Liver (tissue), 9 donors: ENCODE data around the gene SELENOO. TPM values are rescaled to one million over a fixed set of nuclear protein-coding genes. Genes with fewer than 3 reads are reported as not detected.

Experiments
- DNase-seq: peaks from one replicate; pipeline ENCODE4 v3.0.0-alpha.2; 2017; ENCODE audit warnings: low spot score
- H3K27ac ChIP-seq, 2 donors: one replicate each; pipeline ENCODE4 v1.7.0; 2013; ENCODE audit warnings: inconsistent platforms in 2 of 2, low read length in 2 of 2, control low read depth in 1 of 2, low read depth in 1 of 2, mild to moderate bottlenecking in 1 of 2
- H3K27me3 ChIP-seq, 4 donors: one replicate each; pipeline versions ENCODE4 v1.6.1 to v1.7.0; 2013; ENCODE audit warnings: low read length in 3 of 4, inconsistent platforms in 1 of 4, mild to moderate bottlenecking in 1 of 4, moderate library complexity in 1 of 4; ENCODE audit not compliant: control insufficient read depth in 4 of 4, insufficient read depth in 4 of 4
- H3K36me3 ChIP-seq, 4 donors: one replicate each; pipeline versions ENCODE4 v1.6.1 to v1.7.0; 2013; ENCODE audit warnings: low read length in 3 of 4, mild to moderate bottlenecking in 3 of 4, low read depth in 1 of 4, moderate library complexity in 1 of 4; ENCODE audit not compliant: control insufficient read depth in 4 of 4, insufficient read depth in 3 of 4
- H3K4me1 ChIP-seq, 4 donors: one replicate each; pipeline versions ENCODE4 v1.6.1 to v1.7.0; 2013; ENCODE audit warnings: low read length in 3 of 4, mild to moderate bottlenecking in 3 of 4, moderate library complexity in 1 of 4; ENCODE audit not compliant: control insufficient read depth in 4 of 4, insufficient read depth in 4 of 4
- H3K4me3 ChIP-seq, 3 donors: one replicate each; pipeline versions ENCODE4 v1.6.1 to v1.7.0; 2013; ENCODE audit warnings: low read length in 3 of 3, control low read depth in 1 of 3, low read depth in 1 of 3, mild to moderate bottlenecking in 1 of 3
- H3K9ac ChIP-seq, 2 donors: one replicate each; pipeline ENCODE4 v1.7.0; 2013; ENCODE audit warnings: low read length in 2 of 2, mild to moderate bottlenecking in 2 of 2, moderate library complexity in 2 of 2, control low read depth in 1 of 2, low read depth in 1 of 2
- H3K9me3 ChIP-seq, 4 donors: one replicate each; pipeline versions ENCODE4 v1.6.1 to v1.7.0; 2013; ENCODE audit warnings: low read length in 3 of 4; ENCODE audit not compliant: control insufficient read depth in 4 of 4
- ATF3 ChIP-seq: IDR thresholded peaks from 2 replicates; pipeline ENCODE4 v1.6.1; 2016; ENCODE audit warnings: antibody characterized with exemption
- EGR1 ChIP-seq, 2 donors: IDR thresholded peaks; 2 replicates each; pipeline ENCODE4 v1.6.1; 2016 to 2018; ENCODE audit warnings: antibody characterized with exemption in 2 of 2, low read depth in 2 of 2
- FOXA1 ChIP-seq: IDR thresholded peaks from 2 replicates; pipeline ENCODE4 v1.6.1; 2016; ENCODE audit warnings: antibody characterized with exemption
- FOXA2 ChIP-seq: IDR thresholded peaks from 2 replicates; pipeline ENCODE4 v1.6.1; 2016; ENCODE audit warnings: antibody characterized with exemption
- GABPA ChIP-seq, 2 donors: IDR thresholded peaks in 1 of 2; conservative IDR thresholded peaks in 1 of 2; 2 replicates each; pipeline ENCODE4 v1.6.1; 2016; ENCODE audit warnings: antibody characterized with exemption in 2 of 2, mild to moderate bottlenecking in 1 of 2, moderate library complexity in 1 of 2
- HNF4A ChIP-seq, 2 donors: conservative IDR thresholded peaks; 2 replicates each; pipeline ENCODE4 v1.6.1; 2016; ENCODE audit warnings: antibody characterized with exemption in 2 of 2, mild to moderate bottlenecking in 2 of 2
- HNF4G ChIP-seq: IDR thresholded peaks from 2 replicates; pipeline ENCODE4 v1.6.1; 2016; ENCODE audit warnings: antibody characterized with exemption
- JUND ChIP-seq, 2 donors: IDR thresholded peaks; 2 replicates each; pipeline ENCODE4 v1.6.1; 2016; ENCODE audit warnings: antibody characterized with exemption in 2 of 2
- MAX ChIP-seq: IDR thresholded peaks from 2 replicates; pipeline ENCODE4 v1.6.1; 2016; ENCODE audit warnings: antibody characterized with exemption
- NR2F2 ChIP-seq: IDR thresholded peaks from 2 replicates; pipeline ENCODE4 v1.6.1; 2016; ENCODE audit warnings: antibody characterized with exemption
- RAD21 ChIP-seq, 2 donors: IDR thresholded peaks; 2 replicates each; pipeline ENCODE4 v1.6.1; 2016; ENCODE audit warnings: antibody characterized with exemption in 2 of 2, mild to moderate bottlenecking in 2 of 2
- RXRA ChIP-seq, 2 donors: IDR thresholded peaks; 2 replicates each; pipeline ENCODE4 v1.6.1; 2017 to 2018; ENCODE audit warnings: antibody characterized with exemption in 2 of 2, mild to moderate bottlenecking in 1 of 2
- SP1 ChIP-seq: IDR thresholded peaks from 2 replicates; pipeline ENCODE4 v1.6.1; 2018; ENCODE audit warnings: antibody characterized with exemption, mild to moderate bottlenecking
- TAF1 ChIP-seq: conservative IDR thresholded peaks from 2 replicates; pipeline ENCODE4 v1.6.1; 2016; ENCODE audit warnings: antibody characterized with exemption, mild to moderate bottlenecking
- YY1 ChIP-seq: IDR thresholded peaks from 2 replicates; pipeline ENCODE4 v1.6.1; 2016; ENCODE audit warnings: antibody characterized with exemption, mild to moderate bottlenecking
- WGBS: extraction: QIAGEN DNeasy Blood & Tissue Kit; methylation state at CpG from one replicate; pipeline ENCODE4 v1.1.7; 2013; 5-methylcytosine and 5-hydroxymethylcytosine counted together
- polyA plus RNA-seq, 2 donors: library from polyadenylated mRNA; stranded (reverse) in 1 of 2; unstranded in 1 of 2; fragments of 200-250 nt in 1 of 2; fragments of >200 nt in 1 of 2; fragmentation: Nextera tagmentation in 1 of 2; extraction: Ambion mirVana in 1 of 2; gene quantifications; one replicate each; pipeline versions ENCODE4 v1.2.1 to v1.2.3, GENCODE V29; 2013 to 2015
- total RNA-seq, 2 donors: library from RNA; depleted of rRNA; stranded (reverse); fragments of >200 nt; gene quantifications; one replicate each; pipeline ENCODE4 v1.2.3, GENCODE V29; 2014
- TF ChIP-seq, protein P1 (sequence below): fragments of 150-350 bp; IDR thresholded peaks from 2 replicates; pipeline ENCODE4 v1.5.1; 2017; ENCODE audit warnings: improper control_type of control experiment, low read depth, low read length; ENCODE audit not compliant: missing input control
- TF ChIP-seq, protein P2 (sequence below): IDR thresholded peaks from 2 replicates; pipeline ENCODE4 v1.6.1; 2016; ENCODE audit warnings: antibody characterized with exemption, mild to moderate bottlenecking
- donor health status: healthy.
- donor health status: healthy.
- donor health status: healthy.
- donor health status: healthy.
- donor health status: healthy.

The SELENOO gene
- total and polyA plus RNA-seq, 4 donors = 16.4 to 59.2 (median 42.2) TPM

- WGBS = 73% methylated on average over 31 of the region's 31 CpGs
- TF ChIP-seq, protein P1, sequence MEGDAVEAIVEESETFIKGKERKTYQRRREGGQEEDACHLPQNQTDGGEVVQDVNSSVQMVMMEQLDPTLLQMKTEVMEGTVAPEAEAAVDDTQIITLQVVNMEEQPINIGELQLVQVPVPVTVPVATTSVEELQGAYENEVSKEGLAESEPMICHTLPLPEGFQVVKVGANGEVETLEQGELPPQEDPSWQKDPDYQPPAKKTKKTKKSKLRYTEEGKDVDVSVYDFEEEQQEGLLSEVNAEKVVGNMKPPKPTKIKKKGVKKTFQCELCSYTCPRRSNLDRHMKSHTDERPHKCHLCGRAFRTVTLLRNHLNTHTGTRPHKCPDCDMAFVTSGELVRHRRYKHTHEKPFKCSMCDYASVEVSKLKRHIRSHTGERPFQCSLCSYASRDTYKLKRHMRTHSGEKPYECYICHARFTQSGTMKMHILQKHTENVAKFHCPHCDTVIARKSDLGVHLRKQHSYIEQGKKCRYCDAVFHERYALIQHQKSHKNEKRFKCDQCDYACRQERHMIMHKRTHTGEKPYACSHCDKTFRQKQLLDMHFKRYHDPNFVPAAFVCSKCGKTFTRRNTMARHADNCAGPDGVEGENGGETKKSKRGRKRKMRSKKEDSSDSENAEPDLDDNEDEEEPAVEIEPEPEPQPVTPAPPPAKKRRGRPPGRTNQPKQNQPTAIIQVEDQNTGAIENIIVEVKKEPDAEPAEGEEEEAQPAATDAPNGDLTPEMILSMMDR = no peak
- no peak for TF ChIP-seq JUND (IDR thresholded peaks at IDR 0.05)
- H3K36me3 ChIP-seq = peaks cover 15 to 47% (median 26%) of the 10 kb centered on the region in 4 donors
- H3K9me3 ChIP-seq = no peaks in the 10 kb centered on the region
- H3K9ac ChIP-seq = no peak overlapping the region
- DNase-seq = no peak
- H3K4me3 ChIP-seq = no peak overlapping the region
- no peak overlapping the region for H3K27ac ChIP-seq
- H3K27me3 ChIP-seq = no peaks in the 10 kb centered on the region
- peaks cover 5 to 63% (median 43%) of the 10 kb centered on the region in 4 donors for H3K4me1 ChIP-seq
These were observed 8.4 kb downstream of the SELENOO start for GRCh38 chr22:50208939-50209892.

- peak; percentile 67 for DNase-seq
- no peak overlapping the region for H3K27ac ChIP-seq
- TF ChIP-seq HNF4A (conservative IDR thresholded peaks at IDR 0.05) = no peak
- TF ChIP-seq SP1 = no peak
- TF ChIP-seq FOXA2 = no peak
- no peak for TF ChIP-seq JUND (IDR thresholded peaks at IDR 0.05)
- no peak for TF ChIP-seq YY1
- TF ChIP-seq FOXA1 = no peak
- TF ChIP-seq RAD21 (IDR thresholded peaks at IDR 0.05) = peak; percentile 77 to 88
- no peak for TF ChIP-seq RXRA (IDR thresholded peaks at IDR 0.05)
- no peak for TF ChIP-seq EGR1 (IDR thresholded peaks at IDR 0.05; ENCODE audit: low read depth in 2 of 2)
- TF ChIP-seq, protein P1 = peak; percentile 76
- TF ChIP-seq ATF3 = no peak
- TF ChIP-seq MAX = no peak
- no peak for TF ChIP-seq NR2F2
- TF ChIP-seq HNF4G = no peak
- TF ChIP-seq, protein P2, sequence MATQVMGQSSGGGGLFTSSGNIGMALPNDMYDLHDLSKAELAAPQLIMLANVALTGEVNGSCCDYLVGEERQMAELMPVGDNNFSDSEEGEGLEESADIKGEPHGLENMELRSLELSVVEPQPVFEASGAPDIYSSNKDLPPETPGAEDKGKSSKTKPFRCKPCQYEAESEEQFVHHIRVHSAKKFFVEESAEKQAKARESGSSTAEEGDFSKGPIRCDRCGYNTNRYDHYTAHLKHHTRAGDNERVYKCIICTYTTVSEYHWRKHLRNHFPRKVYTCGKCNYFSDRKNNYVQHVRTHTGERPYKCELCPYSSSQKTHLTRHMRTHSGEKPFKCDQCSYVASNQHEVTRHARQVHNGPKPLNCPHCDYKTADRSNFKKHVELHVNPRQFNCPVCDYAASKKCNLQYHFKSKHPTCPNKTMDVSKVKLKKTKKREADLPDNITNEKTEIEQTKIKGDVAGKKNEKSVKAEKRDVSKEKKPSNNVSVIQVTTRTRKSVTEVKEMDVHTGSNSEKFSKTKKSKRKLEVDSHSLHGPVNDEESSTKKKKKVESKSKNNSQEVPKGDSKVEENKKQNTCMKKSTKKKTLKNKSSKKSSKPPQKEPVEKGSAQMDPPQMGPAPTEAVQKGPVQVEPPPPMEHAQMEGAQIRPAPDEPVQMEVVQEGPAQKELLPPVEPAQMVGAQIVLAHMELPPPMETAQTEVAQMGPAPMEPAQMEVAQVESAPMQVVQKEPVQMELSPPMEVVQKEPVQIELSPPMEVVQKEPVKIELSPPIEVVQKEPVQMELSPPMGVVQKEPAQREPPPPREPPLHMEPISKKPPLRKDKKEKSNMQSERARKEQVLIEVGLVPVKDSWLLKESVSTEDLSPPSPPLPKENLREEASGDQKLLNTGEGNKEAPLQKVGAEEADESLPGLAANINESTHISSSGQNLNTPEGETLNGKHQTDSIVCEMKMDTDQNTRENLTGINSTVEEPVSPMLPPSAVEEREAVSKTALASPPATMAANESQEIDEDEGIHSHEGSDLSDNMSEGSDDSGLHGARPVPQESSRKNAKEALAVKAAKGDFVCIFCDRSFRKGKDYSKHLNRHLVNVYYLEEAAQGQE = no peak
- no peak for TF ChIP-seq TAF1
- TF ChIP-seq GABPA (IDR thresholded peaks at IDR 0.05 in 1 of 2, conservative IDR thresholded peaks at IDR 0.05 in 1 of 2) = no peak
- no peaks in the 10 kb centered on the region for H3K27me3 ChIP-seq
- no peak overlapping the region for H3K9ac ChIP-seq
- H3K4me1 ChIP-seq = peaks cover 4 to 56% (median 38%) of the 10 kb centered on the region in 4 donors
- WGBS = 63% methylated on average over 20 of the region's 20 CpGs
- H3K36me3 ChIP-seq = peaks cover 18 to 52% (median 27%) of the 10 kb centered on the region in 4 donors
- H3K9me3 ChIP-seq = no peaks in the 10 kb centered on the region
- no peak overlapping the region for H3K4me3 ChIP-seq
These were observed 9.1 kb downstream of the SELENOO start for GRCh38 chr22:50209893-50210292.
